ENCODE measurements around the gene CHCHD6.
"Not testable (repeated sequence)": the region's sequence is repeated elsewhere in the genome, so short reads cannot be mapped to it uniquely, and the experiment has no call there.

CHCHD6 gene

GRCh38 chr3:126763035-126763434 is 59.0 kb downstream of the CHCHD6 start:
- FAIRE-seq (no peak), DNase-seq (ENCODE audit: insufficient read length, low spot score) (no peak)

GRCh38 chr3:126765187-126766069 is 61.4 kb downstream of the CHCHD6 start:
- DNase-seq (ENCODE audit: insufficient read length, low spot score) (no peak), FAIRE-seq (no peak)

DNA sequence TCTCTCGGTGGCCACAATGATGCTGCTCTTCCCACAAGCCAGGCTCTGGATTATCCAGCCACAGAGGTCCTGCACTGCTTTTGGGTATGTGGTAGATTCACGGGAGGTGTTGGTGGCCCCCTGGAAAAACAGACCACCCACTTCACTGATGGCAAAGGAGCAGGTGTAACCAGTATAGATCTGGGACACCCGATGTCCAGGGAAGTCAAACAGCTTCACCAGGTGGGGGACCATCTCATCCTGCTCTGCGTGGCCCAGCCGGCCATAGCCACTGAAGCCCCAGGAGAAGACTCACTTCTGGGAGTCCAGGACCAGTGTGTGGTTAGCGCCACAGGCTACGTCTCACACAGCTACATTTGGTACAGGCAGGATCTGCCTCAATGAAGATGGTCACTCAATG is 62.6 kb downstream of the CHCHD6 start:
- no peak for DNase-seq (ENCODE audit: insufficient read length, low spot score)
- FAIRE-seq = no peak

GRCh38 chr3:126768903-126769302 is 64.9 kb downstream of the CHCHD6 start:
- no peak for DNase-seq (ENCODE audit: insufficient read length, low spot score)
- FAIRE-seq = no peak

- no peak for FAIRE-seq
- no peak for DNase-seq (ENCODE audit: insufficient read length, low spot score)
These were observed 66.1 kb downstream of the CHCHD6 start for GRCh38 chr3:126770096-126770495.

- no peak for FAIRE-seq
- no peak for DNase-seq (ENCODE audit: insufficient read length, low spot score)
These were observed 69.1 kb downstream of the CHCHD6 start for GRCh38 chr3:126773167-126773566.

- FAIRE-seq = no peak
- DNase-seq (ENCODE audit: insufficient read length, low spot score) = no peak
These were observed 69.7 kb downstream of the CHCHD6 start for GRCh38 chr3:126773783-126774182.

- DNase-seq (ENCODE audit: insufficient read length, low spot score) (no peak), FAIRE-seq (no peak)
These were observed 73.3 kb downstream of the CHCHD6 start for GRCh38 chr3:126777366-126777765.

DNA sequence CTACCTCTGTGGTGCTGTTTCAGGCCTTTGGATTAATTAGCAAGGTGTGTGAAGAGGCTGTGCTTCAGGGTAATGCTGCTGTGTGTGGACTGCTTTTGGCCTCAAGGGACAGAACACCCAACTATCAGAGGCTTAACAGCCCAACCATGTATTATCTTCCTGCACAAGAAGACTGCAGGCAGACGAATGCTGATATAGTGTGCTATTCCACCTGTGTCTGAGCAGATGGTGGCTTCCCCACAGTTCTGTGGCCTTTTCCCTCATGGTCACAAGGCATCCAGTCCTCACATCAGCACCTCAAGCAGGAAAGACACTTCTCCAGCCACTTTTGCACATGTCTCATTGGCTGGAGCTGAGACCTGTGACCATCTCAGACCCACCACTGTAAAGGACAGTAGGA is 76.6 kb downstream of the CHCHD6 start:
- no peak for DNase-seq (ENCODE audit: insufficient read length, low spot score)
- no peak for FAIRE-seq

DNA sequence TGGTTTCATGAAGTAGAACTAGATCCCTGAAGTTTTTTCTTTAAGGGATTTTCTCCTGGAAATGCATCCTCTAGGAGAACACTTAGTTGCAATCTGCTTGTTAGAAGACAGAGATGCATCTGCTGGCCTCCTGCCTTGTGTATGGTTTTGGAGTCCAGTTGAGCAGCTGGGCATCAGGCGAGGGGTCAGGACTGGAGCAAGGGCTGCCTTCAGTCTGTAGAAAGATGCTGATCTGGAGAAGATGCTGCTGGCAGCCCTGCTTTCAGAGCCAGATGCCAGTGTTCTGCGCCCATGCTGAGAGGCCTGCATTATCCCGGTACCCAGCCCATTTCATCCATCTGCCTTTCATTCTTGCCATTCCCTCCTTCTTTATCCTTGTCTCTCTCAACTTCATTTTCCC is 77.4 kb downstream of the CHCHD6 start:
- FAIRE-seq (no peak), DNase-seq (ENCODE audit: insufficient read length, low spot score) (no peak)

DNA sequence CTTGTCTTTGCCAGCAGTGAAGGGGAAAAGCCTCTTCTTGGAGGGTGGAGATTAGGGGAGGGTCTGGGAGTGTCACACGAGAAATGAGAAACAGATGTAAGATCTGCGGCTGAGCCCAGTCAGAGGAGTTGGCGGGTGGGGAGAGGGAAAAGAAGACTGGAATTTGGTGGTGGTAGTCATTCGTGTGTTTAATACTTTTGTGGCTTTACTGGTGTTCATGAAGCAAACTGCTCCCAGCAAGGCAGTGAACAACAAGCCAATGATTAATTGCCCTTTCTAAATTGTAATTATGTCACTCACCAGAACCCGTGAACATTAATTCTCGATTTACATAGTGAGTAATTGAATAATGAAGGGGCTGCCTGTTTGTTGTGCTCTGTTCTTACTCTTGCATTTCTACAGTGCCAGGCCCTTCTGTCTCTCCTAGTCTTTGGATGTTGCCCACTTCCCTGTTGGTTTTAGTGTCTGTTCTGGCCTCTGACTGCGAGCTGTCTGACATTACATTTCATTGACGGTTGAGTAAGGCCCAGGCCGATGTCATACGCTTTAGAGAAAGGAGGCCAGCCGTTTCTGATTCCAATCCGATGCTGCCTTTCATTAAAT is 78.0 kb downstream of the CHCHD6 start:
- FAIRE-seq = no peak

GRCh38 chr3:126782536-126782935 is 78.5 kb downstream of the CHCHD6 start:
- peak; percentile 68 for DNase-seq (ENCODE audit: insufficient read length, low spot score)
- FAIRE-seq = peak; percentile 72

More for the DNA sequence above, 78.0 kb downstream of the CHCHD6 start:
- DNase-seq (ENCODE audit: insufficient read length, low spot score) = no peak

- DNase-seq (ENCODE audit: insufficient read length, low spot score) = no peak
- no peak for FAIRE-seq
These were observed 80.2 kb downstream of the CHCHD6 start for GRCh38 chr3:126784254-126784653.

GRCh38 chr3:126791320-126791719 is 87.3 kb downstream of the CHCHD6 start:
- FAIRE-seq; DNase-seq (ENCODE audit: insufficient read length, low spot score): not testable (repeated sequence)

GRCh38 chr3:126792998-126793397 is 89.0 kb downstream of the CHCHD6 start:
- DNase-seq (ENCODE audit: insufficient read length, low spot score) (no peak), FAIRE-seq (no peak)

- DNase-seq (ENCODE audit: insufficient read length, low spot score) (no peak), FAIRE-seq (no peak)
These were observed 93.5 kb downstream of the CHCHD6 start for GRCh38 chr3:126797563-126797962.

- no peak for FAIRE-seq
- no peak for DNase-seq (ENCODE audit: insufficient read length, low spot score)
These were observed 94.5 kb downstream of the CHCHD6 start for GRCh38 chr3:126798521-126798920.

- no peak for FAIRE-seq
These were observed 95.1 kb downstream of the CHCHD6 start for GRCh38 chr3:126799099-126799498.

GRCh38 chr3:126801312-126801711 is 97.3 kb downstream of the CHCHD6 start:
- not testable (repeated sequence) for DNase-seq (ENCODE audit: insufficient read length, low spot score); FAIRE-seq

More at GRCh38 chr3:126799099-126799498, 95.1 kb downstream of the CHCHD6 start:
- DNase-seq (ENCODE audit: insufficient read length, low spot score) = no peak

GRCh38 chr3:126807795-126808194 is 103.8 kb downstream of the CHCHD6 start:
- FAIRE-seq (no peak), DNase-seq (ENCODE audit: insufficient read length, low spot score) (no peak)

- DNase-seq (ENCODE audit: insufficient read length, low spot score) (peak; percentile 20), FAIRE-seq (no peak)
These were observed 107.5 kb downstream of the CHCHD6 start for GRCh38 chr3:126811530-126811929.

- DNase-seq (ENCODE audit: insufficient read length, low spot score) (no peak), FAIRE-seq (no peak)
These were observed 112.3 kb downstream of the CHCHD6 start for GRCh38 chr3:126816298-126816697.

Data from HTR-8/SVneo (cell line).